ENCODE data around the gene THRB.

THRB gene

GRCh38 chr3:24359645-24360462, 134.8 kb downstream of the THRB start:
- Histone ChIP-seq H3K27me3 (ENCODE audit: insufficient read depth, insufficient read length) (no peaks in the 10 kb centered on the region), H3K4me3 (ENCODE audit: insufficient read length, low read depth) (no peak overlapping the region), H3K9me3 (ENCODE audit: insufficient read depth, low read length) (no peaks in the 10 kb centered on the region), H3K4me1 (ENCODE audit: insufficient read depth, insufficient read length) (no peaks in the 10 kb centered on the region), H3K36me3 (ENCODE audit: insufficient read depth, insufficient read length, low read length) (no peaks in the 10 kb centered on the region), H3K9ac (ENCODE audit: insufficient read length, low read depth) (no peak overlapping the region)
- TF ChIP-seq SUZ12 (IDR thresholded peaks at IDR 0.05; ENCODE audit: extremely low read depth, insufficient read depth, insufficient read length) (no peak), YY1 (IDR thresholded peaks at IDR 0.05; ENCODE audit: insufficient read depth, insufficient read length) (no peak)
- peak; percentile 9 for DNase-seq (ENCODE audit: low read depth, low spot score)

GRCh38 chr3:24359102-24359501, 135.5 kb downstream of the THRB start:
- Histone ChIP-seq H3K27me3 (ENCODE audit: insufficient read depth, insufficient read length) (no peaks in the 10 kb centered on the region), H3K4me1 (ENCODE audit: insufficient read depth, insufficient read length) (no peaks in the 10 kb centered on the region), H3K4me3 (ENCODE audit: insufficient read length, low read depth) (no peak overlapping the region), H3K9ac (ENCODE audit: insufficient read length, low read depth) (no peak overlapping the region), H3K36me3 (ENCODE audit: insufficient read depth, insufficient read length, low read length) (no peaks in the 10 kb centered on the region), H3K9me3 (ENCODE audit: insufficient read depth, low read length) (no peaks in the 10 kb centered on the region)
- TF ChIP-seq YY1 (IDR thresholded peaks at IDR 0.05; ENCODE audit: insufficient read depth, insufficient read length) = no peak
- no peak for TF ChIP-seq ZNF274 (IDR thresholded peaks at IDR 0.05; ENCODE audit: low read depth, low read length)
- no peak for TF ChIP-seq SUZ12 (IDR thresholded peaks at IDR 0.05; ENCODE audit: extremely low read depth, insufficient read depth, insufficient read length)
- no peak for DNase-seq (ENCODE audit: low read depth, low spot score)

DNA sequence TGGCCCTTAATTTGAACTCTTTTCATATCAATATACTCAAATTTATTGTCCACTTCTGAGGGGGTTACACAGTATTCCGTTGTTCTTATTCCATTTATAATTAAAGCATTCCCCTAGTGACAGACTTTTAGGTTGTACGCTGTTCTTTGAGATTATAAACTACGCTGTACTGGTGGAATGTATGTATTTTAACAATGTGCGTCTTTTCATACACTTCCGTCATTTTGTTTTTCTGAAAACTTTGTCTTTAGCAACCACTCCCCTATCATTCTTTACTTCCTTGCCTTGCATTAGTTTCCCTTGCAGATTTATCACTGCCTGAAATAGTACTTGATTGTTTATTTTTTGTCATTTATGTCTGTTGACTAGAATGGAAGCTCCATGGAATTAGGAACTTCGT, 137.0 kb downstream of the THRB start:
- no peak for DNase-seq (ENCODE audit: low read depth, low spot score)
- Histone ChIP-seq H3K36me3 (ENCODE audit: insufficient read depth, insufficient read length, low read length) (no peaks in the 10 kb centered on the region), H3K4me1 (ENCODE audit: insufficient read depth, insufficient read length) (no peaks in the 10 kb centered on the region), H3K27me3 (ENCODE audit: insufficient read depth, insufficient read length) (no peaks in the 10 kb centered on the region), H3K4me3 (ENCODE audit: insufficient read length, low read depth) (no peak overlapping the region), H3K9ac (ENCODE audit: insufficient read length, low read depth) (no peak overlapping the region), H3K9me3 (ENCODE audit: insufficient read depth, low read length) (no peaks in the 10 kb centered on the region)
- TF ChIP-seq SUZ12 (IDR thresholded peaks at IDR 0.05; ENCODE audit: extremely low read depth, insufficient read depth, insufficient read length) (no peak), YY1 (IDR thresholded peaks at IDR 0.05; ENCODE audit: insufficient read depth, insufficient read length) (no peak), ZNF274 (IDR thresholded peaks at IDR 0.05; ENCODE audit: low read depth, low read length) (no peak)

DNA sequence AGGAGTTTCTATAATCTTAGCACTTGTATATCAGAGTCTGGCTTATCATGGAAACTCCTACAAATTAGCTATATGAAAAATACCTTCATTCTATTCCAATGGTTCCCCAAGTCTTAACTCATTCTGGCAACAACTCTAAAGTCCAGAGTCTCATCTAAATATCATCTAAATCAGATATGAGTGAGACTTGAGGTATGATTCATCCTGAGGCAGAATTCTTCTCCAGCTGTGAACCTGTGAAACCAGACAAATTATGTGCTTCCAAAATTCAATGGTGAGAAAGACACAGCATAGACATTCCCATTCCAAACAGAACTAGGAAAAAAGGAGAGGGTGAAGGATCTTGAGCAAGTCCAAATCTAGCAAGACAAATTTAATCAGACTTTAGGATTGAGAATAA, 138.8 kb downstream of the THRB start:
- H3K4me1 ChIP-seq (ENCODE audit: insufficient read depth, insufficient read length) = no peaks in the 10 kb centered on the region
- H3K9me3 ChIP-seq (ENCODE audit: insufficient read depth, low read length) = no peaks in the 10 kb centered on the region
- TF ChIP-seq YY1 (IDR thresholded peaks at IDR 0.05; ENCODE audit: insufficient read depth, insufficient read length) (no peak), SUZ12 (IDR thresholded peaks at IDR 0.05; ENCODE audit: extremely low read depth, insufficient read depth, insufficient read length) (no peak), ZNF274 (IDR thresholded peaks at IDR 0.05; ENCODE audit: low read depth, low read length) (no peak)
- no peak for DNase-seq (ENCODE audit: low read depth, low spot score)
- H3K9ac ChIP-seq (ENCODE audit: insufficient read length, low read depth) = no peak overlapping the region
- no peak overlapping the region for H3K4me3 ChIP-seq (ENCODE audit: insufficient read length, low read depth)
- H3K27me3 ChIP-seq (ENCODE audit: insufficient read depth, insufficient read length) = no peaks in the 10 kb centered on the region
- no peaks in the 10 kb centered on the region for H3K36me3 ChIP-seq (ENCODE audit: insufficient read depth, insufficient read length, low read length)

DNA sequence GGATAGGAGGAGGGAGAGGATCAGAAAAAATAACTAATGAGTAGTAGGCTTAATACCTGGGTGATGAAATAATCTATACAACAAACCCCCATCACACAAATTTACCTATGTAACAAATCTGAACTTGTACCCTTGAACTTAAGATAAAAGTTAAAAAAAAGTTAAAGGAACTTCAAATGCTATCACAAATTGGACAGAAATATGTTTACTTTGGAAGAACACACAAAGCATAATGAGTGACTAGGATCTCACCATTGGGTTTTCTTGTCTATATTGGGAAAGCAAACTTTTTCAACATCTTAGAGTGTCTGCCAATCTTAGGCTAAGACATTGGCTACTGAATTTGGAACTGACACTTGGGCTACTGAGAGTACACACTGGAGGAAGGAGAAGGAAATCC, 140.4 kb downstream of the THRB start:
- Histone ChIP-seq H3K4me1 (ENCODE audit: insufficient read depth, insufficient read length) (no peaks in the 10 kb centered on the region), H3K4me3 (ENCODE audit: insufficient read length, low read depth) (no peak overlapping the region), H3K9me3 (ENCODE audit: insufficient read depth, low read length) (no peaks in the 10 kb centered on the region), H3K9ac (ENCODE audit: insufficient read length, low read depth) (no peak overlapping the region), H3K36me3 (ENCODE audit: insufficient read depth, insufficient read length, low read length) (no peaks in the 10 kb centered on the region), H3K27me3 (ENCODE audit: insufficient read depth, insufficient read length) (no peaks in the 10 kb centered on the region)
- TF ChIP-seq SUZ12 (IDR thresholded peaks at IDR 0.05; ENCODE audit: extremely low read depth, insufficient read depth, insufficient read length) = no peak
- TF ChIP-seq ZNF274 (IDR thresholded peaks at IDR 0.05; ENCODE audit: low read depth, low read length) = no peak
- no peak for TF ChIP-seq YY1 (IDR thresholded peaks at IDR 0.05; ENCODE audit: insufficient read depth, insufficient read length)
- DNase-seq (ENCODE audit: low read depth, low spot score) = no peak

DNA sequence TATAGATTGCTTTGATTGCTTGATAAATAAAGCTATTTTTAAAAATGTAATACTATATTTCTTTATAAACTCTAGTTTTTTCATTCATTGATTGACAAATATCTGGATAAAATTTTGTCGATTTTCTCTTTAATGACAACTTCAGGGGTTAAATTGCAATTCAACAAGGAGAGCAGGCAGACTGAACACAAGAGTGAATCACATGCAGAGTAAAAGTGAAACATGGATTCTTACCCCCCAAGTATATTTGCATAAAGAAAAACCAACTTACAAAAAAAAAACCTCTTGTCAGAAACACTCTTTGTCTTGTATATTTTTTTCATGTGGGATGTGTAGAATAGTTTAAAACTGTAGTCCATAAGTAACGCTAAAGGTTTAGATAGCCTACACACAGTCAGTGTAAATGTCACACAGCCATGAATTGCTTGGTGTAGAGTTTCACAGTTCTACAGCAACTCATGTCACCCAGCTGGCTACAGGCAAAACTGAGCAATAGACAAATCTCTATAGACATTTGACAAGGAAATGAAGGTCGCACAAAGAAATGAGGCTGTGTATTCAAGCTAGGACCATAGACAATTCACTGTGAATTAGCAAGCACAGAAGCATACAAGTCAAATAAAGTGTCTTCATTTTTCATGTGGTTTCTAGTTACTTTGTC, 141.6 kb downstream of the THRB start:
- Histone ChIP-seq H3K4me3 (ENCODE audit: insufficient read length, low read depth) (no peak overlapping the region), H3K9ac (ENCODE audit: insufficient read length, low read depth) (no peak overlapping the region), H3K4me1 (ENCODE audit: insufficient read depth, insufficient read length) (no peaks in the 10 kb centered on the region), H3K9me3 (ENCODE audit: insufficient read depth, low read length) (no peaks in the 10 kb centered on the region), H3K36me3 (ENCODE audit: insufficient read depth, insufficient read length, low read length) (no peaks in the 10 kb centered on the region), H3K27me3 (ENCODE audit: insufficient read depth, insufficient read length) (no peaks in the 10 kb centered on the region)
- no peak for DNase-seq (ENCODE audit: low read depth, low spot score)
- TF ChIP-seq YY1 (IDR thresholded peaks at IDR 0.05; ENCODE audit: insufficient read depth, insufficient read length) (no peak), ZNF274 (IDR thresholded peaks at IDR 0.05; ENCODE audit: low read depth, low read length) (no peak), SUZ12 (IDR thresholded peaks at IDR 0.05; ENCODE audit: extremely low read depth, insufficient read depth, insufficient read length) (no peak)

GRCh38 chr3:24351779-24352469, 142.7 kb downstream of the THRB start:
- Histone ChIP-seq H3K36me3 (ENCODE audit: insufficient read depth, insufficient read length, low read length) (no peaks in the 10 kb centered on the region), H3K4me1 (ENCODE audit: insufficient read depth, insufficient read length) (no peaks in the 10 kb centered on the region), H3K27me3 (ENCODE audit: insufficient read depth, insufficient read length) (no peaks in the 10 kb centered on the region), H3K9me3 (ENCODE audit: insufficient read depth, low read length) (no peaks in the 10 kb centered on the region), H3K4me3 (ENCODE audit: insufficient read length, low read depth) (no peak overlapping the region), H3K9ac (ENCODE audit: insufficient read length, low read depth) (no peak overlapping the region)
- TF ChIP-seq ZNF274 (IDR thresholded peaks at IDR 0.05; ENCODE audit: low read depth, low read length) (no peak), YY1 (IDR thresholded peaks at IDR 0.05; ENCODE audit: insufficient read depth, insufficient read length) (no peak), SUZ12 (IDR thresholded peaks at IDR 0.05; ENCODE audit: extremely low read depth, insufficient read depth, insufficient read length) (no peak)
- no peak for DNase-seq (ENCODE audit: low read depth, low spot score)

All from NT2/D1 (cell line).